ENCODE measurements around the gene GPSM3. TPM values are rescaled to one million over a fixed set of nuclear protein-coding genes. Genes with fewer than 3 reads are reported as not detected.

The GPSM3 gene
- total and polyA plus RNA-seq, 2 of the 13 experiments (the other 11 are each of a cell fraction or from before 2014, with no cell fraction given) = 0.18 to 6.2 TPM

DNA sequence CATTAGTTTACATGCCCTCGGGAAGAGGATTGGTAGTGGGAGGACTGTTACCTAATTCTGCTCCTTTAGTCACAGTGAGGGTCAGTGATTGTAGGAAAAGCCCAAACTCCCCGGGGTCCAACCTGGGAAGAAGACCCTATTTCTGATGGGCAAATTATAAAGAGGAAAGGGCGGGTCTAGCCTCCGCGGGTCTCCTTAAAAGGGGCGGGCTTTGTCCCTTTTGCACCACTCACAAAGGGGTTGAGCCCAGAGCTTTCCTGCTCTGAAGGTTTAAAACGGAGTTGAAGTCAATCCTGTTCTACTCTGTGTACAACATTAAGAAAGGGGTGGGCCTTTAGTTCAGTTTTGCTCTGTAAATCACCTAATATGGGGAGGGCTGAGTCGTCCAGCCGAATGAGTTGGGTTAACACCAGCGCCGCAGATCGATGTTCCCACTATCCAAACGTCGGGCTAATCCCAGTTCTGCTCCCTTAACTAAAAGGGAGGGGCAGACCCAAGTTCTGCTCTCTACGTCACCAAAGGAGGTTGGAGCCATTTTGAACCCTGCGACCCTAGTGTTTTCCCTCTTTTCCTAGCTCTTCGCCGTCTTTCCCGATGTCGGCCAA lies 15.2 kb downstream of the GPSM3 start (continued):
- TF ChIP-seq JARID2 (CRISPR knock-in tag; IDR thresholded peaks at IDR 0.05; ENCODE audit: insufficient replicate concordance) (no peak), ZNF577 (CRISPR knock-in tag; IDR thresholded peaks at IDR 0.05; ENCODE audit: borderline replicate concordance, low read depth) (peak; percentile 76; the same call in 1 of the 2 replicates), ZNF510 (CRISPR knock-in tag; IDR thresholded peaks at IDR 0.05; ENCODE audit: low read depth) (0 out of 2 replicates have a peak, but pooled peaks have one; percentile 34), ZFP90 (CRISPR knock-in tag; IDR thresholded peaks at IDR 0.05; ENCODE audit: borderline replicate concordance) (no peak), TBL1XR1 (IDR thresholded peaks at IDR 0.05; ENCODE audit: borderline replicate concordance, low read length, partially characterized antibody) (no peak), ZKSCAN8 (CRISPR knock-in tag; IDR thresholded peaks at IDR 0.05; ENCODE audit: borderline replicate concordance) (peak; percentile 29; the same call in 1 of the 2 replicates), FOSL1 (CRISPR knock-in tag; IDR thresholded peaks at IDR 0.05; ENCODE audit: borderline replicate concordance) (no peak), ZNF792 (CRISPR knock-in tag; IDR thresholded peaks at IDR 0.05) (no peak; the same call in 1 of the 2 replicates), KDM4B (CRISPR knock-in tag; IDR thresholded peaks at IDR 0.05) (no peak; the same call in 1 of the 2 replicates), TOPORS (CRISPR knock-in tag; IDR thresholded peaks at IDR 0.05) (no peak), LCORL (IDR thresholded peaks at IDR 0.05) (no peak), LCORL (CRISPR knock-in tag; IDR thresholded peaks at IDR 0.05) (no peak), ZNF3 (CRISPR knock-in tag; IDR thresholded peaks at IDR 0.05) (no peak), ZNF670 (CRISPR knock-in tag; IDR thresholded peaks at IDR 0.05; ENCODE audit: borderline replicate concordance) (no peak), ZMAT3 (CRISPR knock-in tag; conservative IDR thresholded peaks at IDR 0.05) (no peak; the same call in 1 of the 2 replicates), AGO2 (optimal IDR thresholded peaks at IDR 0.05; ENCODE audit: low read depth, low read length) (no peak)
- TF ChIP-seq, protein P1, sequence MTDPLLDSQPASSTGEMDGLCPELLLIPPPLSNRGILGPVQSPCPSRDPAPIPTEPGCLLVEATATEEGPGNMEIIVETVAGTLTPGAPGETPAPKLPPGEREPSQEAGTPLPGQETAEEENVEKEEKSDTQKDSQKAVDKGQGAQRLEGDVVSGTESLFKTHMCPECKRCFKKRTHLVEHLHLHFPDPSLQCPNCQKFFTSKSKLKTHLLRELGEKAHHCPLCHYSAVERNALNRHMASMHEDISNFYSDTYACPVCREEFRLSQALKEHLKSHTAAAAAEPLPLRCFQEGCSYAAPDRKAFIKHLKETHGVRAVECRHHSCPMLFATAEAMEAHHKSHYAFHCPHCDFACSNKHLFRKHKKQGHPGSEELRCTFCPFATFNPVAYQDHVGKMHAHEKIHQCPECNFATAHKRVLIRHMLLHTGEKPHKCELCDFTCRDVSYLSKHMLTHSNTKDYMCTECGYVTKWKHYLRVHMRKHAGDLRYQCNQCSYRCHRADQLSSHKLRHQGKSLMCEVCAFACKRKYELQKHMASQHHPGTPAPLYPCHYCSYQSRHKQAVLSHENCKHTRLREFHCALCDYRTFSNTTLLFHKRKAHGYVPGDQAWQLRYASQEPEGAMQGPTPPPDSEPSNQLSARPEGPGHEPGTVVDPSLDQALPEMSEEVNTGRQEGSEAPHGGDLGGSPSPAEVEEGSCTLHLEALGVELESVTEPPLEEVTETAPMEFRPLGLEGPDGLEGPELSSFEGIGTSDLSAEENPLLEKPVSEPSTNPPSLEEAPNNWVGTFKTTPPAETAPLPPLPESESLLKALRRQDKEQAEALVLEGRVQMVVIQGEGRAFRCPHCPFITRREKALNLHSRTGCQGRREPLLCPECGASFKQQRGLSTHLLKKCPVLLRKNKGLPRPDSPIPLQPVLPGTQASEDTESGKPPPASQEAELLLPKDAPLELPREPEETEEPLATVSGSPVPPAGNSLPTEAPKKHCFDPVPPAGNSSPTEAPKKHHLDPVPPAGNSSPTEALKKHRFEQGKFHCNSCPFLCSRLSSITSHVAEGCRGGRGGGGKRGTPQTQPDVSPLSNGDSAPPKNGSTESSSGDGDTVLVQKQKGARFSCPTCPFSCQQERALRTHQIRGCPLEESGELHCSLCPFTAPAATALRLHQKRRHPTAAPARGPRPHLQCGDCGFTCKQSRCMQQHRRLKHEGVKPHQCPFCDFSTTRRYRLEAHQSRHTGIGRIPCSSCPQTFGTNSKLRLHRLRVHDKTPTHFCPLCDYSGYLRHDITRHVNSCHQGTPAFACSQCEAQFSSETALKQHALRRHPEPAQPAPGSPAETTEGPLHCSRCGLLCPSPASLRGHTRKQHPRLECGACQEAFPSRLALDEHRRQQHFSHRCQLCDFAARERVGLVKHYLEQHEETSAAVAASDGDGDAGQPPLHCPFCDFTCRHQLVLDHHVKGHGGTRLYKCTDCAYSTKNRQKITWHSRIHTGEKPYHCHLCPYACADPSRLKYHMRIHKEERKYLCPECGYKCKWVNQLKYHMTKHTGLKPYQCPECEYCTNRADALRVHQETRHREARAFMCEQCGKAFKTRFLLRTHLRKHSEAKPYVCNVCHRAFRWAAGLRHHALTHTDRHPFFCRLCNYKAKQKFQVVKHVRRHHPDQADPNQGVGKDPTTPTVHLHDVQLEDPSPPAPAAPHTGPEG (CRISPR knock-in tag; IDR thresholded peaks at IDR 0.05) = no peak
- TF ChIP-seq, protein P2, sequence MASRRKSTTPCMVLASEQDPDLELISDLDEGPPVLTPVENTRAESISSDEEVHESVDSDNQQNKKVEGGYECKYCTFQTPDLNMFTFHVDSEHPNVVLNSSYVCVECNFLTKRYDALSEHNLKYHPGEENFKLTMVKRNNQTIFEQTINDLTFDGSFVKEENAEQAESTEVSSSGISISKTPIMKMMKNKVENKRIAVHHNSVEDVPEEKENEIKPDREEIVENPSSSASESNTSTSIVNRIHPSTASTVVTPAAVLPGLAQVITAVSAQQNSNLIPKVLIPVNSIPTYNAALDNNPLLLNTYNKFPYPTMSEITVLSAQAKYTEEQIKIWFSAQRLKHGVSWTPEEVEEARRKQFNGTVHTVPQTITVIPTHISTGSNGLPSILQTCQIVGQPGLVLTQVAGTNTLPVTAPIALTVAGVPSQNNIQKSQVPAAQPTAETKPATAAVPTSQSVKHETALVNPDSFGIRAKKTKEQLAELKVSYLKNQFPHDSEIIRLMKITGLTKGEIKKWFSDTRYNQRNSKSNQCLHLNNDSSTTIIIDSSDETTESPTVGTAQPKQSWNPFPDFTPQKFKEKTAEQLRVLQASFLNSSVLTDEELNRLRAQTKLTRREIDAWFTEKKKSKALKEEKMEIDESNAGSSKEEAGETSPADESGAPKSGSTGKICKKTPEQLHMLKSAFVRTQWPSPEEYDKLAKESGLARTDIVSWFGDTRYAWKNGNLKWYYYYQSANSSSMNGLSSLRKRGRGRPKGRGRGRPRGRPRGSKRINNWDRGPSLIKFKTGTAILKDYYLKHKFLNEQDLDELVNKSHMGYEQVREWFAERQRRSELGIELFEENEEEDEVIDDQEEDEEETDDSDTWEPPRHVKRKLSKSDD (CRISPR knock-in tag; IDR thresholded peaks at IDR 0.05; ENCODE audit: low read depth) = peak; percentile 80; the same call in 1 of the 2 replicates
- TF ChIP-seq, protein P3, sequence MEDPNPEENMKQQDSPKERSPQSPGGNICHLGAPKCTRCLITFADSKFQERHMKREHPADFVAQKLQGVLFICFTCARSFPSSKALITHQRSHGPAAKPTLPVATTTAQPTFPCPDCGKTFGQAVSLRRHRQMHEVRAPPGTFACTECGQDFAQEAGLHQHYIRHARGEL (CRISPR knock-in tag; IDR thresholded peaks at IDR 0.05) = no peak
- TF ChIP-seq, protein P4, sequence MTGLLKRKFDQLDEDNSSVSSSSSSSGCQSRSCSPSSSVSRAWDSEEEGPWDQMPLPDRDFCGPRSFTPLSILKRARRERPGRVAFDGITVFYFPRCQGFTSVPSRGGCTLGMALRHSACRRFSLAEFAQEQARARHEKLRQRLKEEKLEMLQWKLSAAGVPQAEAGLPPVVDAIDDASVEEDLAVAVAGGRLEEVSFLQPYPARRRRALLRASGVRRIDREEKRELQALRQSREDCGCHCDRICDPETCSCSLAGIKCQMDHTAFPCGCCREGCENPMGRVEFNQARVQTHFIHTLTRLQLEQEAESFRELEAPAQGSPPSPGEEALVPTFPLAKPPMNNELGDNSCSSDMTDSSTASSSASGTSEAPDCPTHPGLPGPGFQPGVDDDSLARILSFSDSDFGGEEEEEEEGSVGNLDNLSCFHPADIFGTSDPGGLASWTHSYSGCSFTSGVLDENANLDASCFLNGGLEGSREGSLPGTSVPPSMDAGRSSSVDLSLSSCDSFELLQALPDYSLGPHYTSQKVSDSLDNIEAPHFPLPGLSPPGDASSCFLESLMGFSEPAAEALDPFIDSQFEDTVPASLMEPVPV (CRISPR knock-in tag; IDR thresholded peaks at IDR 0.05) = no peak
